OCI-LY7 (cell line): ENCODE data around the gene RLIM.

ENCODE experiments used
- EZH2phosphoT487 ChIP-seq: fragments of 200-600 bp; sonication (generic); IDR thresholded peaks from 2 replicates; pipeline ENCODE4 v1.6.1; 2018; ENCODE audit warnings: low read depth, borderline replicate concordance, mild to moderate bottlenecking, mixed run types, antibody characterized with exemption, low read length, moderate library complexity, mixed read lengths
- TF ChIP-seq, protein P1 (sequence below): fragments of 200-600 bp; sonication (generic); conservative IDR thresholded peaks from 2 replicates; pipeline ENCODE4 v1.5.1; 2014; ENCODE audit warnings: mild to moderate bottlenecking, antibody characterized with exemption, low read length, moderate library complexity, mixed read lengths

GRCh38 chrX:74557378-74557777, 57.0 kb downstream of the RLIM start:
- TF ChIP-seq, protein P1, sequence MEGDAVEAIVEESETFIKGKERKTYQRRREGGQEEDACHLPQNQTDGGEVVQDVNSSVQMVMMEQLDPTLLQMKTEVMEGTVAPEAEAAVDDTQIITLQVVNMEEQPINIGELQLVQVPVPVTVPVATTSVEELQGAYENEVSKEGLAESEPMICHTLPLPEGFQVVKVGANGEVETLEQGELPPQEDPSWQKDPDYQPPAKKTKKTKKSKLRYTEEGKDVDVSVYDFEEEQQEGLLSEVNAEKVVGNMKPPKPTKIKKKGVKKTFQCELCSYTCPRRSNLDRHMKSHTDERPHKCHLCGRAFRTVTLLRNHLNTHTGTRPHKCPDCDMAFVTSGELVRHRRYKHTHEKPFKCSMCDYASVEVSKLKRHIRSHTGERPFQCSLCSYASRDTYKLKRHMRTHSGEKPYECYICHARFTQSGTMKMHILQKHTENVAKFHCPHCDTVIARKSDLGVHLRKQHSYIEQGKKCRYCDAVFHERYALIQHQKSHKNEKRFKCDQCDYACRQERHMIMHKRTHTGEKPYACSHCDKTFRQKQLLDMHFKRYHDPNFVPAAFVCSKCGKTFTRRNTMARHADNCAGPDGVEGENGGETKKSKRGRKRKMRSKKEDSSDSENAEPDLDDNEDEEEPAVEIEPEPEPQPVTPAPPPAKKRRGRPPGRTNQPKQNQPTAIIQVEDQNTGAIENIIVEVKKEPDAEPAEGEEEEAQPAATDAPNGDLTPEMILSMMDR: no peak
- TF ChIP-seq EZH2phosphoT487: no peak
